WTC11 (cell line): ENCODE data around the gene SLC28A1.

Experiments
- ATF2 ChIP-seq: sonication (generic); formaldehyde crosslinking; IDR thresholded peaks from 2 replicates; pipeline ENCODE4 v1.8.1; 2022; ENCODE audit warnings: low read depth, missing genetic modification reagents, borderline replicate concordance
- CTCF ChIP-seq: fragments of 200-600 bp; IDR thresholded peaks from 2 replicates; pipeline ENCODE4 v1.8.0; 2022; ENCODE audit warnings: antibody characterized with exemption
- E2F5 ChIP-seq: sonication (generic); formaldehyde crosslinking; IDR thresholded peaks from 2 replicates; pipeline ENCODE4 v1.8.1; 2022; ENCODE audit warnings: mild to moderate bottlenecking, moderate library complexity, missing genetic modification reagents
- ETV6 ChIP-seq: sonication (generic); formaldehyde crosslinking; IDR thresholded peaks from 2 replicates; pipeline ENCODE4 v1.8.1; 2022; ENCODE audit warnings: mild to moderate bottlenecking, missing genetic modification reagents
- FOXK1 ChIP-seq: sonication (generic); formaldehyde crosslinking; IDR thresholded peaks from 2 replicates; pipeline ENCODE4 v1.8.0; 2022; ENCODE audit warnings: mild to moderate bottlenecking, moderate library complexity, missing genetic modification reagents
- NFYB ChIP-seq: sonication (generic); formaldehyde crosslinking; conservative IDR thresholded peaks from 2 replicates; pipeline ENCODE4 v1.8.0; 2022; ENCODE audit warnings: low read depth, missing genetic modification reagents
- PRDM15 ChIP-seq: sonication (generic); formaldehyde crosslinking; IDR thresholded peaks from 2 replicates; pipeline ENCODE4 v1.8.0; 2022; ENCODE audit warnings: missing genetic modification reagents
- TEAD4 ChIP-seq: sonication (generic); formaldehyde crosslinking; IDR thresholded peaks from 2 replicates; pipeline ENCODE4 v1.8.0; 2022; ENCODE audit warnings: mild to moderate bottlenecking, missing genetic modification reagents

- TF ChIP-seq CTCF (no peak), PRDM15 (CRISPR knock-in tag) (no peak), ATF2 (no peak), ETV6 (CRISPR knock-in tag) (no peak), TEAD4 (CRISPR knock-in tag) (no peak), NFYB (no peak), FOXK1 (no peak), E2F5 (CRISPR knock-in tag) (no peak)
Measured at GRCh38 chr15:84890670-84891162, 6.3 kb downstream of the SLC28A1 start.
